Neutrophil (primary cell): ENCODE results near the gene THRB.

Experiments used
- H3K27ac ChIP-seq: fragments of 200-600 bp; sonication (generic); 2 replicates; pipeline ENCODE4 v1.5.1; 2016; ENCODE audit warnings: mild to moderate bottlenecking, moderate library complexity
- H3K27me3 ChIP-seq: fragments of 200-600 bp; sonication (generic); 2 replicates; pipeline ENCODE4 v1.6.0; 2016; ENCODE audit warnings: mild to moderate bottlenecking
- H3K36me3 ChIP-seq: fragments of 200-600 bp; sonication (generic); 2 replicates; pipeline ENCODE4 v1.5.1; 2017
- H3K4me1 ChIP-seq, 2 experiments: fragments of 200-600 bp in 1 of 2; sonication (generic) in 1 of 2; 1 replicate in 1 of 2; 2 replicates in 1 of 2; pipeline versions ENCODE4 v1.5.1 to v1.6.1; 2013 to 2016; ENCODE audit warnings: low read depth in 1 of 2, low read length in 1 of 2, mild to moderate bottlenecking in 1 of 2, moderate library complexity in 1 of 2; ENCODE audit not compliant: control insufficient read depth in 1 of 2, insufficient read depth in 1 of 2
- H3K4me3 ChIP-seq, 2 experiments: fragments of 200-600 bp in 1 of 2; sonication (generic) in 1 of 2; 1 replicate in 1 of 2; 2 replicates in 1 of 2; pipeline ENCODE4 v1.5.1; 2013 to 2016; ENCODE audit warnings: low read depth in 1 of 2, low read length in 1 of 2, mild to moderate bottlenecking in 1 of 2, moderate library complexity in 1 of 2
- H3K9me3 ChIP-seq: fragments of 200-600 bp; sonication (generic); 2 replicates; pipeline ENCODE4 v1.5.1; 2016
- CTCF ChIP-seq: fragments of 200-600 bp; sonication (generic); IDR thresholded peaks from 2 replicates; pipeline ENCODE4 v1.5.1; 2016; ENCODE audit warnings: antibody characterized with exemption

The THRB gene

GRCh38 chr3:24198728-24199127, 295.9 kb downstream of the THRB start:
- Histone ChIP-seq H3K27ac (no peak overlapping the region), H3K4me1 (no peaks in the 10 kb centered on the region), H3K27me3 (no peaks in the 10 kb centered on the region), H3K36me3 (no peaks in the 10 kb centered on the region), H3K9me3 (no peaks in the 10 kb centered on the region), H3K4me3 (no peak overlapping the region)
- TF ChIP-seq CTCF, result no peak

GRCh38 chr3:24197809-24198208, 296.8 kb downstream of the THRB start:
- no peak overlapping the region for H3K27ac ChIP-seq
- TF ChIP-seq CTCF, result no peak

GRCh38 chr3:24196526-24196925, 298.1 kb downstream of the THRB start:
- no peaks in the 10 kb centered on the region for H3K9me3 ChIP-seq
- no peak overlapping the region for H3K27ac ChIP-seq
- TF ChIP-seq CTCF, result no peak
- no peaks in the 10 kb centered on the region for H3K36me3 ChIP-seq
- no peaks in the 10 kb centered on the region for H3K4me1 ChIP-seq
- no peak overlapping the region for H3K4me3 ChIP-seq
- H3K27me3 ChIP-seq, result no peaks in the 10 kb centered on the region

More at GRCh38 chr3:24197809-24198208, 296.8 kb downstream of the THRB start:
- H3K27me3 ChIP-seq, result no peaks in the 10 kb centered on the region
- no peak overlapping the region for H3K4me3 ChIP-seq
- H3K9me3 ChIP-seq, result no peaks in the 10 kb centered on the region
- no peaks in the 10 kb centered on the region for H3K36me3 ChIP-seq
- H3K4me1 ChIP-seq, result no peaks in the 10 kb centered on the region

GRCh38 chr3:24195504-24196230, 299.0 kb downstream of the THRB start:
- Histone ChIP-seq H3K27ac (no peak overlapping the region), H3K4me1 (no peaks in the 10 kb centered on the region), H3K4me3 (no peak overlapping the region), H3K36me3 (no peaks in the 10 kb centered on the region), H3K9me3 (no peaks in the 10 kb centered on the region), H3K27me3 (no peaks in the 10 kb centered on the region)
- TF ChIP-seq CTCF, result no peak

- Histone ChIP-seq H3K4me3 (no peak overlapping the region), H3K27ac (no peak overlapping the region), H3K36me3 (no peaks in the 10 kb centered on the region), H3K4me1 (no peaks in the 10 kb centered on the region), H3K9me3 (no peaks in the 10 kb centered on the region), H3K27me3 (no peaks in the 10 kb centered on the region)
- no peak for TF ChIP-seq CTCF
Observed at GRCh38 chr3:24192469-24193056, 302.1 kb downstream of the THRB start.
